ENCODE measurements around the gene GLIPR1L2. TPM values are rescaled to one million over a fixed set of nuclear protein-coding genes. Genes with fewer than 3 reads are reported as not detected.
"Not testable (repeated sequence)": the region's sequence is repeated elsewhere in the genome, so short reads cannot be mapped to it uniquely, and the experiment has no call there.

The GLIPR1L2 gene
- total RNA-seq, 1 experiment from 2014 or later: 0.44 TPM

DNA sequence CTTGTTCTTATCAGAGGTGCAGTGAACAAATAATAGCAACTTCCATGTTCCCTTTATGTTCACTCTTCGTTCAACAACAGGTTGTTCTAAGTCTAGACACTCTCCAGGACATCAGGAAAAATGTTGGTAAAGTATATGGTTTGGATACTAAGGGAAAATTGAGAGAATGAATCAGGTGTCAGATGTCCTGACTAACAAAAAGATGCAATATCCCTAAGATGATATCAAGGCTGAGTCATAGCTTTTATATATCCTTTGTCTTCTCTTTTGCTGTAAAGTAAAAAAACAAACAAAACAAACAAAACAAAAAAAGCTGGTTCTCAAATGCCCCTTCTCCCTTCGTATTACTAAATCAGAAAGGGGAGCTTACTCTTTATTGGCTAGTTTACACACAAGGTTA lies 45.4 kb upstream of the GLIPR1L2 start:
- ATAC-seq (peak; percentile 32; the same call in 1 of the 2 replicates), DNase-seq (ENCODE audit: low read depth, low spot score) (peak; percentile 33)
- Histone ChIP-seq H3K79me2 (ENCODE audit: insufficient read depth, low read length) (no peaks in the 10 kb centered on the region; the same call in 1 of the 2 replicates), H3K27ac (ENCODE audit: low read depth, low read length) (peak overlapping the region; percentile 55; the same call in 1 of the 2 replicates), H3K36me3 (ENCODE audit: control insufficient read depth in 1 of 2, insufficient read depth in 2 of 2, low read length in 2 of 2) (no peaks in the 10 kb centered on the region), H4K20me1 (ENCODE audit: insufficient read depth) (no peaks in the 10 kb centered on the region), H2AFZ (ENCODE audit: low read depth, low read length, poor library complexity, severe bottlenecking) (no peak overlapping the region), H3K4me2 (ENCODE audit: low read length) (peak overlapping the region; percentile 59), H3K9ac (ENCODE audit: low read length) (peak overlapping the region; percentile 23), H3K9me2 (ENCODE audit: insufficient read depth) (no peaks in the 10 kb centered on the region), H3K9me3 (ENCODE audit: control insufficient read depth in 1 of 2, insufficient read depth in 1 of 2, low read depth in 1 of 2, low read length in 2 of 2) (no peaks in the 10 kb centered on the region), H3K27me3 (ENCODE audit: insufficient read depth, low read length) (no peaks in the 10 kb centered on the region), H3K4me1 (ENCODE audit: control insufficient read depth in 1 of 2, insufficient read depth in 2 of 2, low read length in 2 of 2) (peaks cover 43 to 60% of the 10 kb centered on the region in 2 experiments), H3K4me3 (replicated peaks in 1 of 2; ENCODE audit: low read depth in 1 of 2, low read length in 2 of 2) (peak overlapping the region in 1 of 2 experiments; percentile 21; a peak in 1 of 4 replicates)
- POLR2A ChIA-PET: no interaction called here
- TF ChIP-seq CBX3 (IDR thresholded peaks at IDR 0.05; ENCODE audit: low read depth): peak; percentile 41; the same call in 1 of the 2 replicates
- peak; percentile 49; the same call in 1 of the 2 replicates for TF ChIP-seq CEBPB (IDR thresholded peaks at IDR 0.05; ENCODE audit: low read depth)
- TF ChIP-seq SIN3A (IDR thresholded peaks at IDR 0.05; ENCODE audit: low read depth): 0 out of 2 replicates have a peak, but pooled peaks have one; percentile 22
- TF ChIP-seq FOSL1 (IDR thresholded peaks at IDR 0.05; ENCODE audit: low read depth): peak; percentile 79
- TF ChIP-seq SP1 (IDR thresholded peaks at IDR 0.05; ENCODE audit: low read depth): peak; percentile 61
- TF ChIP-seq POLR2A (IDR thresholded peaks at IDR 0.05; ENCODE audit: borderline replicate concordance, extremely low read depth, insufficient read depth, insufficient read length): no peak
- peak; percentile 69 for TF ChIP-seq JUND (IDR thresholded peaks at IDR 0.05)
- TF ChIP-seq TCF7L2 (IDR thresholded peaks at IDR 0.05; ENCODE audit: borderline replicate concordance, extremely low read depth, insufficient read depth, insufficient read length): no peak
- BruUV-seq (replicated peaks): no TSS peak
- RAD21 ChIA-PET (ENCODE audit: low non-redundant PET in 1 of 2, low total read pairs in 2 of 2, uncharacterized antibody in 2 of 2, unreplicated experiment in 2 of 2): no interaction called here
- CTCF ChIA-PET: interaction anchor here (2.8 kb wide), 1 partner anchor 11 kb away, joined by 16 read pairs; the partner anchor contains the start of gene GLIPR1L1
- intact Hi-C loops (cut with micrococcal nuclease): loop anchor here (5.0 kb wide), 1 partner anchor 42 kb away; no protein-coding TSS in a partner anchor

DNA sequence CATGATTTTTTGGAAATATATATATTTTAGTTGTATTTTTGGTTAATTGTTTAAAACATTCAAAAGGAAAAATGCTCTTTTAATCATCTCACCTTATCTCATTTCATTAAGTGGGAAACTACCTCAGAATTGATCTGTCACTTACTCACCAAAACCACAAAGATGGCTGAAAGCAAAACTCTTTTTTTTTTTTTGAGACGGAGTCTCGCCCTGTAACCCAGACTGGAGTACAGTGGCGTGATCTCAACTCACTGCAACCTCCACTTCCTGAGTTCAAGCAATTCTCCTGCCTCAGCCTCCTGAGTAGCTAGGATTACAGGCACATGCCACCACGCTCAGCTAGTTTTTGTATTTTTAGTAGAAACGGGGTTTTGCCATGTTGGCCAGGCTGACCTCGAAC lies 44.7 kb upstream of the GLIPR1L2 start:
- H4K20me1 ChIP-seq (ENCODE audit: insufficient read depth); H2AFZ ChIP-seq (ENCODE audit: low read depth, low read length, poor library complexity, severe bottlenecking); H3K79me2 ChIP-seq (ENCODE audit: insufficient read depth, low read length); H3K36me3 ChIP-seq (ENCODE audit: control insufficient read depth in 1 of 2, insufficient read depth in 2 of 2, low read length in 2 of 2); BruUV-seq (replicated peaks); H3K27me3 ChIP-seq (ENCODE audit: insufficient read depth, low read length); RAD21 ChIA-PET (ENCODE audit: low non-redundant PET in 1 of 2, low total read pairs in 2 of 2, uncharacterized antibody in 2 of 2, unreplicated experiment in 2 of 2); H3K9me3 ChIP-seq (ENCODE audit: control insufficient read depth in 1 of 2, insufficient read depth in 1 of 2, low read depth in 1 of 2, low read length in 2 of 2); H3K9me2 ChIP-seq (ENCODE audit: insufficient read depth): not testable (repeated sequence)
- ATAC-seq (peak; percentile 59), DNase-seq (ENCODE audit: low read depth, low spot score) (peak; percentile 64)
- peak; percentile 44 for TF ChIP-seq SP1 (IDR thresholded peaks at IDR 0.05; ENCODE audit: low read depth)
- peak; percentile 60; the same call in 1 of the 2 replicates for TF ChIP-seq FOSL1 (IDR thresholded peaks at IDR 0.05; ENCODE audit: low read depth)
- TF ChIP-seq SIN3A (IDR thresholded peaks at IDR 0.05; ENCODE audit: low read depth): 0 out of 2 replicates have a peak, but pooled peaks have one; percentile 17
- peak; percentile 52 for TF ChIP-seq MAX (IDR thresholded peaks at IDR 0.05)
- TF ChIP-seq CBX3 (IDR thresholded peaks at IDR 0.05; ENCODE audit: low read depth): peak; percentile 92
- peak; percentile 54 for TF ChIP-seq JUND (IDR thresholded peaks at IDR 0.05)
- peak; percentile 51; the same call in 1 of the 2 replicates for TF ChIP-seq CEBPB (IDR thresholded peaks at IDR 0.05; ENCODE audit: low read depth)
- 0 out of 2 replicates have a peak, but pooled peaks have one; percentile 4 for TF ChIP-seq RAD21 (IDR thresholded peaks at IDR 0.05; ENCODE audit: low read depth)
- H3K27ac ChIP-seq (ENCODE audit: low read depth, low read length): peak overlapping the region; percentile 55; the same call in 1 of the 2 replicates
- CTCF ChIA-PET: interaction anchor here (2.8 kb wide), 1 partner anchor 12 kb away, joined by 16 read pairs; the partner anchor contains the start of gene GLIPR1L1
- peak overlapping the region; percentile 59 for H3K4me2 ChIP-seq (ENCODE audit: low read length)
- H3K4me1 ChIP-seq (ENCODE audit: control insufficient read depth in 1 of 2, insufficient read depth in 2 of 2, low read length in 2 of 2): peaks cover 37 to 53% of the 10 kb centered on the region in 2 experiments
- H3K4me3 ChIP-seq (replicated peaks in 1 of 2; ENCODE audit: low read depth in 1 of 2, low read length in 2 of 2): peak overlapping the region in 1 of 2 experiments; percentile 21; a peak in 1 of 4 replicates
- POLR2A ChIA-PET: interaction anchor here (0.7 kb wide), 1 partner anchor 40 kb away, joined by 3 read pairs; no protein-coding TSS in a partner anchor
- intact Hi-C loops (cut with micrococcal nuclease): loop anchor here (5.0 kb wide), 1 partner anchor 41 kb away; no protein-coding TSS in a partner anchor
- H3K9ac ChIP-seq (ENCODE audit: low read length): peak overlapping the region; percentile 23
